Activated CD8-positive, alpha-beta memory T cell treated with anti-CD3 and anti-CD28 coated beads, Interleukin-2, amount 50 U/mL, for 24 hours (primary cell): Measurements from ENCODE around the gene ABCA10.
A peak's percentile ranks its signal among the peaks of the same experiment; 100 is the strongest.
"Not testable (repeated sequence)": the region's sequence is repeated elsewhere in the genome, so short reads cannot be mapped to it uniquely, and the experiment has no call there.

Source experiments
- DNase-seq: peaks from one replicate; pipeline ENCODE4 v3.0.0-alpha.2; 2020; ENCODE audit errors: extremely low read depth

The ABCA10 gene, protein sequence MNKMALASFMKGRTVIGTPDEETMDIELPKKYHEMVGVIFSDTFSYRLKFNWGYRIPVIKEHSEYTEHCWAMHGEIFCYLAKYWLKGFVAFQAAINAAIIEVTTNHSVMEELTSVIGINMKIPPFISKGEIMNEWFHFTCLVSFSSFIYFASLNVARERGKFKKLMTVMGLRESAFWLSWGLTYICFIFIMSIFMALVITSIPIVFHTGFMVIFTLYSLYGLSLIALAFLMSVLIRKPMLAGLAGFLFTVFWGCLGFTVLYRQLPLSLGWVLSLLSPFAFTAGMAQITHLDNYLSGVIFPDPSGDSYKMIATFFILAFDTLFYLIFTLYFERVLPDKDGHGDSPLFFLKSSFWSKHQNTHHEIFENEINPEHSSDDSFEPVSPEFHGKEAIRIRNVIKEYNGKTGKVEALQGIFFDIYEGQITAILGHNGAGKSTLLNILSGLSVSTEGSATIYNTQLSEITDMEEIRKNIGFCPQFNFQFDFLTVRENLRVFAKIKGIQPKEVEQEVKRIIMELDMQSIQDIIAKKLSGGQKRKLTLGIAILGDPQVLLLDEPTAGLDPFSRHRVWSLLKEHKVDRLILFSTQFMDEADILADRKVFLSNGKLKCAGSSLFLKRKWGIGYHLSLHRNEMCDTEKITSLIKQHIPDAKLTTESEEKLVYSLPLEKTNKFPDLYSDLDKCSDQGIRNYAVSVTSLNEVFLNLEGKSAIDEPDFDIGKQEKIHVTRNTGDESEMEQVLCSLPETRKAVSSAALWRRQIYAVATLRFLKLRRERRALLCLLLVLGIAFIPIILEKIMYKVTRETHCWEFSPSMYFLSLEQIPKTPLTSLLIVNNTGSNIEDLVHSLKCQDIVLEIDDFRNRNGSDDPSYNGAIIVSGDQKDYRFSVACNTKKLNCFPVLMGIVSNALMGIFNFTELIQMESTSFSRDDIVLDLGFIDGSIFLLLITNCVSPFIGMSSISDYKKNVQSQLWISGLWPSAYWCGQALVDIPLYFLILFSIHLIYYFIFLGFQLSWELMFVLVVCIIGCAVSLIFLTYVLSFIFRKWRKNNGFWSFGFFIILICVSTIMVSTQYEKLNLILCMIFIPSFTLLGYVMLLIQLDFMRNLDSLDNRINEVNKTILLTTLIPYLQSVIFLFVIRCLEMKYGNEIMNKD (N-terminal part only)

DNA sequence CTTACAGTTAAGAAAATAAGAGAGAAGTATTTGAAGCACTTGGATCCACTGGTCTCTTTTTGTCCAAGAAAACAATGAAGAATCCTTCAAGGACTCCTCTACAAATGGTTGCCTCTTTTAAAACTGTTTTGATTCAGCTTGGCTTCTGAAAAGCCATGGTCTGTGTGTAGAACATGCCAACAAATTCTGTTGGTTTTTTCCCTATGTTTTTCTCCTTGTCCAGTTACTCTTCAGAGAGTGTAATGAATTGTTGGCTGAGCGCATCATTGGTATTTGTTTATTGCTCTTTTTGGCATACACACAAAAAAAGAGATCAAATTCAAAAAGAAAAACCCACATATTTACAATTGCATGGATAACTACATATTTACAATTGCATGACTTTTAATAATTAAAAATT is at the start of gene ABCA10:
Gene ABCA10, minus strand, starts transcription at position 249 of the 400 bp plus-strand sequence. CDS start 3,466 bp downstream, outside the sequence.
- no peak for DNase-seq

DNA sequence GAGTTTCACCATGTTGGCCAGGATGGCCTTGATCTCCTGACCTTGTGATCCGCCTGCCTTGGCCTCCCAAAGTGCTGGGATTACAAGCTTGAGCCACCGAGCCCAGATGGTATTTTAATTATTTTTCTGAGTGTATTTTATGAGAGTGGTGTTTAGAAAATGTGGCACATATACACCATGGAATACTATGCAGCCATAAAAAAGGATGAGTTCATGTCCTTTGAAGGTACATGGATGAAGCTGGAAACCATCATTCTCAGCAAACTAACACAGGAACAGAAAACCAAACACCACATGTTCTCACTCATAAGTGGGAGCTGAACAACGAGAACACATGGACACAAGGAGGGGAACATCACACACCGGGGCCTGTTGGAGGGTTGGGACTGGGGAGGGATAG is 47.7 kb upstream of the ABCA10 start:
- DNase-seq = not testable (repeated sequence)

DNA sequence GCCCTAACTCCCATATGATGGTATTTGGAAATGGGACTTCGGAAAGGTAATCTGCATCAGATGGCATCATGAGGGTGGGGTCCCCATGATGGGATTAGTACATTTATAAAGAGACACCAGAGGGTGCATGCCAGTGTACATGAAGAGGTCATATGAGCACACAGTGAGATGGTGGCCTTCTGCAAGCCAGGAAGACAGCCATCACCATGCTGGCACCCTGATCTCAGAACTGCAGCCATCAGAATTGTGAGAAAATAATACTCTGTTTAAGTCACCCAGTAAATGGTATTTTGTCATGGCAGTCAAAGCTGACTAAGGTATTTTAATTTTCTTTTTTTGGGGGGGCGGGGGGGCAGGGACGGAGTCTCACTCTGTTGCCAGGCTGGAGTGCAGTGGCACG is 47.1 kb upstream of the ABCA10 start:
- no peak for DNase-seq

DNA sequence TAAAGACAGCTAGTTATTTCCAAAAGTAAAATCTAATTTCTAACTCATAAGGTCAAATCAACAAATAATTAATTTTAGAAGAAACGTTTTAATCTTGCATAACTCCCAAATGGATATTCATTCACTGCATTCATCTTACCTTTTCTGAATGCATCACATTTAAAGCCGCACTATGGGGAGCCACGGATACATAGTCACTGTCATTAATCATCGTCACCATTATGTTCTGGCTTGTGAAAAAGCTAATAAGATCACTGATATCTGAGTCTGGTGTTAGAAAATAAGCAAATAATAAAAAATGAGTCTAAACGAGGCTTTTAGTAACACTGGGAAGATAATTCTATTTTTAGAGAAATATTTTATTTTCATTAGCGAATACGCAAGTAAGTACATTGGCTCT is 42.4 kb upstream of the ABCA10 start:
- no peak for DNase-seq

DNA sequence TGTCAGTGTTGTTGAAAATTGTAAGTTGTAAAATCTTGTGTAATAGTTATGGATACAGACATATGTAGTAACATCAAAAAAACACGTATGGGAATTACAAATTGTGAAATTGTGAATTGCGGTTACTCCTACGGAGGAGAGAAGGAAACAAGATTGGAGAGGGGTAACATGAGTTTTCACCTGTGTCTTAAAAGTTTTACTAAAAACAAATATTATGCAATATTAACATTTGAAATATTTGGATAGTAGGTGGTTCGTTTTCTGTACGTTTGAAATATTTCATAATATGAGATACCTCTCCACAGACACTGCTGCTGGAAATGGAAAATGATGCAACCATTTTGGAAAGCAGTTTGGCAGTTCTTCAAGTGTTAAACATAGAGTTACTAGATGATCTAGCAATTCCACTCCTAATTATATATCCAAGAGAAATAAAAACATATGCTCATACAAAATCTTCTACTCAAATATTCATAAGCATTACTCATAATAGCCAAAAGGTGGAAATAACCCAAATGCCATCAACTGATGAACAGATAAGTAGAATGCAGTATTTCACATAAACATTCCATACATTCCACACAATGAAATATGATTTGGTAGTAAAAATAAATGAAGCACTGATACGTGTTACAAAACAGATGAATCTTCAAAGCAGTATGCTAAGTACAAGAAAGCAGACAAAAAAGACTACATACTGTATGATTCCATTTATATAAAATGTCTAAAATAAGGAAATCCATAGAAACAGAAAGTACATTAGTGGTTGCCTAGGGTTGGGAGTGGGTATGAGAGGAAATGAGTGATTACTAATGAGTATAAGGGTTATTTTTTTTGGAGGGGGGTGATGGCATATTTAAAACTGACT is 40.7 kb upstream of the ABCA10 start:
- DNase-seq = no peak

DNA sequence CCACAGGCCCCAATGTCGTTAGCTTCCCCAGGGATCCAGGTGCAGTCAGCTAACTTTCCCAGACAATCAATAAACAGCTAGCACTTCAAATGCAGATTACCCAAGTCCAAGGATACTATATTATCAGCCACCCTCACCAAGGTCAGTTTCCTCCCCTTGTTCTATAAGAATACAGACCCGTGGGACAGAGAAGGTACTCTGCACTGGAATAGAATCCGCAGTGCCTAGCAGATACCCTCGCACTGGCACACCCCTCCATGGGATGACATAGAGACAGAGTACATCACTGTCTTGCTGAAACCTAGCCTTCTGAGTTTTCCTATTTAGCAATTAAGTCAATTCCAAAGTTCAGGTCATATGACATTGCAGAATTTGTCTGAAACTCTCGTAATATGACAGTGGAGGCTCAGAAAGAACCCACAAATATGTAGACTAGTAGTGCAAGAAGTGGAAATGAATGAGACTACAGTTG is 40.0 kb upstream of the ABCA10 start:
- DNase-seq = no peak

DNA sequence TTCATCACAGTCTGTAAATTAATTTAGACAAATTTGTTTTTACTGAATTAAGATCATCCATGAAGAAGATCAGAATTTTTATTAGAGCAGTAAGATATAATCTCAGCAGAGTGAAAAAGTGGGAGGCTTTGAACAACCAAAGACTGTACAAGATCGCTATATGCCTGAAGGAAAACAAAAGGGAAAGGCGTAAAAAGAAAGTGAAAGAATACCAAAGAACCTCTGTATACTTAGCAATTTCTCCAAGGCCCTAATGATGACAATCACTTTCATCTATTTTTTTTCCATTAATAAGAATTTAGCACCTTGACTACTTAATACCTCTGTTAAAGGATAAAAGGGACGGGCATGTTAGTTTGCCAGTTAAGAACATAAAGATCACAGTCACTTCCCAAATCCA is 38.6 kb upstream of the ABCA10 start:
- no peak for DNase-seq

DNA sequence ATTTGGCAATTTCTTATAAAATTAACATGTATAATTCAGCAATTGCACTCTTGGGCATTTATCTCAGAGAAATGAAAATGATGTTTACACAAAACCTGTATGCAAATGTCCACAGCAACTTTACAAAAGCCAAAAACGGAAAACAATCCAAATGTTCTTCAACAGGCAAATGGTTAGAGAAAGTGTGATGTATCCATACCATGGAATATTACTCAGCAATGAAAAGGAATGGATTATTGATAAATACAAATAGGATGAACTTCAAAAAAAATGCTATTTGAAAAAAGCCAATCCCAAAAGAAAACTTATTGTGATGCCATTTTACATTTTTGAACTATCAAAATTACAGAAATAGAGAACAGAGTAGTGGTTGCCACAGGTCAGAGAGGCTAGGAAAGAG is 37.2 kb upstream of the ABCA10 start:
- DNase-seq = no peak

DNA sequence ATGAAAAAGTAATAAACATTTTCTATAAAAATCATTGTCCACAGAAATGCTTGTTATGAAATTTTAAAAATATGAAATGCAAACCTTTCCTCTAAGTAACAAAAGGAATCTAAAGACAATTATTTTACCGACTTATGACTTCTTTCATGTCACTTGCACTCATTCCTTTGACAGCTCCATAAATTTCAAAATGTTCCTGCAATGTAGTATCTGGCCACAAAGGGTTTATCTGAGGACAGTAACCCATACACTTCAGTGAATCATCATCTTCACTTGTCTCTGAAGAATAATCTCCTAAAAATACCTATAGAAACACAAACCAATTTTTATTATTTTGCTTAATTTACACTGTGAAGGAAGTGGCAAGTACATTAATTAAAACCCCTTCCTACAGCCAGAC is 25.6 kb upstream of the ABCA10 start:
- no peak for DNase-seq

DNA sequence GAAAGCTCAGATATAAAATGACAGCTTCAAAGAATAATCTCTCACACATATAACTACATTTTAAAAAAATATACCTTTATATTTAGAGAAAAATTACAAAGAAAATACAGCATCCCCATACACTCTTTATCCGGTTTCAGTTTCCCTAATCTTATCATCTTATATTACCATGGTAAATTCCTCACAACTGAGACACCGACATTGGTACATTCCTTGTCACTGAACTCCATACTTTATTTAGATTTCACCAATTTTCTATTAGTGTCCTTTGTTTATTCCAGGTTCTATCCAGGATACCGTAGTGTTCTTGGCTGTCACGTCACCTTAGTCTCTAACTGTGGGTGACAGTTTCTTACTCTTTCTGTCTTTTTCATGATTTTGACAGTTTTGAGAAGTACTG is 22.0 kb upstream of the ABCA10 start:
- no peak for DNase-seq

DNA sequence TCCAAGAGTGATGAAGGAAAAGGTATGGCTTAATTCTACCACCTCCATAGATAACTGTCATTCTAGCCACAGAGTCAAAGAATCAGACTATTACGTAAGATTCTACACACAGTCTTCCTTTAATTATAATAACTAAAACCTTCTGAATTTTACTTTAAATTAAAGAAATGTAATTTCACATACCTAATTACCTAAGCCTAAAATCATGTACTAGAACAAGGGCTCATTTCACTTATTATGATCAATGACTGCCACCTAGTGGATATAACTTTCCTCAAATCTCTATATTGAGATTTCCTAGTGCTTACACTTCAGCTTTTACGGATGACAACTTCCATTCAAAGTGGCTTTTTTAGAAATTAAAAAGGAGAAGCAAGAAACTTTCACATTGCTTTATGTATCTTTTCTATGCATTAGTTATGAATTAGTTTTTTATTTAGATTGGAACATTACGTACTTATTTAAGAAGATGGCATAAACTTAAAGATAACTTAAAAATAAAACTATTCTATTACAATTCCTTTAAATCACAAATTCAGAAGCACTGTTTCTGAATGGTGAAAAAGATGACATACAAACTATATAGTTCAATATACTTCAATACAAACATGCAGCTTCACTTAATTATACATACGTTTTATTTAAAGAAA is 18.2 kb upstream of the ABCA10 start:
- DNase-seq = no peak

DNA sequence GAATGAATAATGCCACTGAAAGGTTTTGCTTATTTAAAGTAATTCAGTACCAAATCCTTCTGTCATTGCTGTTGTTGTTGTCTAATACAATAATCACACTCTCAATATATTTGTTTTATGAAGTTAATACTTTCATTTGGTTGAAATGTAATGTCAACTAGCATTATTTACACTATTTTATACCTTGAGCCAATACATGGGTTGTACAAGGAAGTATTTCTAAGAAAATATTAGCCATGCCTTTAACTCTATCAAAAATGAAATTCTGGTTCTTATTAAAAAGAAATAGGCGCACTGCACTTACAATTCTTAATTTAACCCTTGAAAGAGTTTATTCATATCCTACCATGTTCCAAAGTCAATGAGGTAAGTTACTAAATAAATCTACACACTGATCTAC is 17.6 kb upstream of the ABCA10 start:
- DNase-seq = no peak

DNA sequence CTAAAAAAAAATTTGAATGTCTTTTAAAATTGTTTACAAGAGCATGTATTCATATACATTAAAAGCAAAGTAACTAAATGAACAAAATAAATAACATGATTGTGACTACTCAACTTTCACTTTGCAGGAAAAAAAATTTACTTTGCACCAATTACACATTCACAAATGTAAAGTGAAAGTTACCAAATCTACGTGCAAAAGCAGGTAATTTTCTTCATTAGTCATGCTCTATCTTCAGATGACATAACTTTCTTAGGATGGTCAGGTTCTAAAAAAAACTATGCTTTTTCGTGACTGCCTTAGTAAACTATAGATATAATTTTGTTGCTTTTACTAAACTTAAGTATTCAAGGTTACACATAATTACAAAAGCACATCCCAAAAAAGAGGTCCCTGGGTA is 17.0 kb upstream of the ABCA10 start:
- no peak for DNase-seq

DNA sequence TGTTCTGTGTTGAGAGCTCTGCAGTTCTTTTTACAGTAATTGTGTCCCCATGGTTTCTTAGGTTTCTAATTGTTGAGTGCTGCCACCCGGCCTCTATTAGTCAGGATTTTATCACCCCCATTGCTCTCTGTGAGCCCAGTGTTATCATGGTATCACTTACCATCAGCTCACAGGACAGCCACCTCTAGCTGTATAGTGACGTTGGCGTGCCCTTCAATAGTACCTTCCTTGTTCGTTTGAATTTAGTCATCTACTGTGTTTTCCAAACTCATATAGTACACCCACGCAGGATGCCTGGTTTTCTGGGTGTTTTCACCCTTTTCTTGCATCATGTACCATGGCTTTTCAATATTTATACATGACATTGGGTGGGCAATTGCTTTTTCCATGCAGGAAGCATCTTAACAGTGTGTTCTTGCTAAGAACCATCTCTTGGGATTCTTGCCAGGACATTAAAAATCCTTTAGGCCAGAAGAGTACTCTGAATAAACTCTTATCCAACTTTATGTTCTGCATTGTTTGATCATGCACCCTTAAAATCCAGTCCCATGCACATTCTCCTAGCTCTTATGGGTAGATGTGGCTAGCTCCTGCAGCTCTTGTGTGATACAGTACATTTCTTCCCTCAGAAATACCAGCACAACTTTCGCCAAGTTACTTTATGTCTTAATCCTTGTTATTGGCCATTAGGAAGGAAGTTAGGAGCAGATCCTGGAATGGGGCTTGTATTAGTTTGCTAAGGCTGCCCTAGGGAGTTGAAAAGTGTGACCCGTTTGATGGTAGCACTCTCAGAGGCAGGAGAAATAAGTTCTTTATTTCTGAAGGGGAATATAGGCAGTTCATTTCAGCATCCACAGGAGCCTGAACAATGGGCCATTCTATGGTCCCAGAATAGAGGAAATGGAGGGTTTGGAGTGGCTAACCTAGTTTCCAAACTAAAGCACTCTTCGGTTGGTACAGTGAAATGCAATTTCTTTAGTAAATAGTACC is 11.3 kb upstream of the ABCA10 start:
- DNase-seq = no peak

DNA sequence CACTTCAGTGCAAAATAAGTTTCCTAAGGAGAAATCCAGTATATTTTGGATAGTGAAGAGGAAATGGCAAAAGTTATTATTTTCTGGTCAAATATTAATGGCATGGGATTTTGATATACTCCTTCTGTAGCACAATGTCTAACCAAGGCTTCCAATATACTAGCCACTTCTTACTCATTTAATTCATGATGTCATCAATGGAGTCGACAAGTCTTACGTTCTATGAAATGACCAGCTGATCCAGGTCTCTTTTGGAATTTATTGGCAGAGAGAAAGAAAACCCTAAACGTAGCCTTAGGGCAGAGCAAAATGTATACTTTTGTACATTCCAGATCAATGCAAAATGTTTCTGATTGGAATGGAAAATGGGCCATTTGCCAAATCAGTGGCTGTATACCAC is 8.3 kb upstream of the ABCA10 start:
- DNase-seq = no peak

DNA sequence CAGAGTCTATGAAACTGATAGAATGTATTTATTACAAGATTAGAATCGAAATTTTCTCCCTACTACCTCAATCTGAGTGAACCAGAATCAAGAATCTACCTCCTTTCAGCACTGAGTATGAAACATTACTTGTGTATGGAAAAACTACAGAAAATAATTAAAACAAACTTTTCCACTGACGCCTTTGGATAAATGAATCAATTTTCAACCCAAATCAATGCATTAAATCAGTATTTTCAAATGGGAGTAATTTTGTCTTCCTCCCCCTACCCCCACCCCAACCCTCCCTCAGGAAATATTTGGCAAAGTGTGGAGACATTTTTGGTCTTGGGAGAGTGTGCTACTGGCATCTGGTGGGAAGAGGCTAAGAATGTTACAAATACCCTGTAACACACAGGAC is 7.8 kb upstream of the ABCA10 start:
- DNase-seq = no peak

DNA sequence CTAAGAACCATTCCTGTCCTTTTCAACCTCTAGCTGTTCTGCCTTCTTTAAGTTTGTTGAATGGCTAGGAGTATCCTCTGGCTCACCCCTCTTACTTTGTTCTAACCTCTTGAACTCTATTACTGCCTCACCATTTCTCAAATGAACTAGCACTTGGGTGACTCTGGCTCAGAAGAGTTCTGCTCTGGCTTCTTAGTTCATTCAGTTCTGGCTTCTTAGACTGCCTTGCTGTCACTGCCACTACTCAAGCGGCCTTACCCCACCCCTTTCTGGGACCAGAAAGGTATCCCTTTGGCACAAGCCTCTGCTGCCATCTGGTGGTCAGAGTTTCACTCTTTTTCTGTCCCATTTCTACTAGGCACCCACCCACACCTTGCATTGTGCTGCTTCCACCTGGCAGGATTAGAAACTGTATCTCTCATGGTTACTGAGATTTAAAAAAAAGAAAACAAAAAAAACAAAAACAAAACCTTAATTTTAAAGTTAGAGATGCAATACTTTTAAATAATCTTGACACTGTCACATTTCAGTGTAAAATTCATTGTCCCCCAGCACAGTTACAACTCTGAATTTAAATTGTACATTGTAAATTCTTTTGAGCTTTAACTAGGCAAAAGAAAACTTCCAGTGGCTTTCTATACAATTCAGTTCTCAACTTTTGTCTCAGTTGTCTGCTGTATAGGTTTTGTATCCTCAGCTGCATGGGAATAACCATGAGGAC is 6.9 kb upstream of the ABCA10 start:
- peak; percentile 23 for DNase-seq

DNA sequence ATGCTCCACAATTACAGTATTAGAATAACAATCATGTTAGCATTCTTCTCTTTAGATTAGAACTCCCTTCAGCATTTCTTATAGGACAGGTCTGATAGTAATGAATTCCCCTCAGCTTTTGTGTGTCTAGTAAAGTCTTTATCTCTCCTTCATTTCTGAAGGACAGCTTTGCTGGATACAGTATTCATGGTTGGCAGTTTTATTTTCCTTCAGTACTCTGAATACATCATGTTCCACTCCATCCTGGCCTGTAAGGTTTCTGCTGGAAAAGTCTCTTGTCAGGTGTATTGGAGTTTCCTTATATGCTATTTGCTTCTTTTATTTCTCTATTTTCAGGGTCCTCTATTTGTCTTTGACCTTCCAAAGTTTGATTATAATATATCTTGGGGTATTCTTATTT is 4.0 kb upstream of the ABCA10 start:
- no peak for DNase-seq

DNA sequence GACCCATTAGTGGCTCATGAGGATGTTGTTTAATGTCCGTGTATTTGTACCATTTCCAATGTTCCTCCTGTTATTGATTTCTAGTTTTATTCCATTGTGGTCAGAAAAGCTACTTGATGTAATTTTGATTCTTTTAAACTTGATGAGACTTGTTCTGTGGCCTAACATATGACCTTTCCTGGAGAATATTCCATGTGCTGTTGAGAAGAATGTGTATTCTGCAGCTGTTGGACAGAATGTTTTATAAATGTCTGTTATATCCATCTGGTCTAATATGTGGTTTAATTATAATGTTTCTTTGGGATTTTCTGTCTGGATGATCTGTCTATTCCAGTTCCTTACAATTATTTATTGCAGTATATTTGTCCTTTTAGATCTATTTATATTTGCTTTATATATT is 2.9 kb upstream of the ABCA10 start:
- no peak for DNase-seq
